ENCODE results near the gene C4orf46. TPM values are rescaled to one million over a fixed set of nuclear protein-coding genes. Genes with fewer than 3 reads are reported as not detected.

C4orf46 gene
- polyA plus RNA-seq, 4 donors = 18.1 to 21.6 (median 20.6) TPM

- no peak for DNase-seq (ENCODE audit: low read depth in 4 of 4, low spot score in 2 of 4)
Observed at GRCh38 chr4:158657291-158657690, 14.4 kb downstream of the C4orf46 start.

GRCh38 chr4:158656439-158656838, 15.2 kb downstream of the C4orf46 start:
- DNase-seq (ENCODE audit: low read depth in 4 of 4, low spot score in 2 of 4) = no peak

DNA sequence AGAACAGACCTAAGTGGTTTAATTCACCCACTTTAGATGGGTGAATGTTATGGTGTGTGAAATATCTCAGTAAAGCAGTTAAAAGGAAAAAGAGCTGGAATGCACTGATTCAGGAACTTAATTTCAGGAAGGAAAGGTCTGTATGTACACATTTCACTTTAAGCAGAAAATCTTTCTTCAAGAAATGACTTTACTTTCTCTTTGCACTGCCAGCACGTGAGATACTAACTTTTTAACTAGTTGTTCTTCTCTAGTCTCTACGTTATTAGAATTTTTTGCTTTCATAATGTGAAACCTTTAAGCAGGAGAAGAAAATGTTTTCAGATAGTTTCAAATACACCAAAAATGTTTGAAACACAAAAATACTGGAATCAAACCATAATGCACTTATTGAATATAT, 18.8 kb downstream of the C4orf46 start:
- no peak for DNase-seq (ENCODE audit: low read depth in 4 of 4, low spot score in 2 of 4)

DNA sequence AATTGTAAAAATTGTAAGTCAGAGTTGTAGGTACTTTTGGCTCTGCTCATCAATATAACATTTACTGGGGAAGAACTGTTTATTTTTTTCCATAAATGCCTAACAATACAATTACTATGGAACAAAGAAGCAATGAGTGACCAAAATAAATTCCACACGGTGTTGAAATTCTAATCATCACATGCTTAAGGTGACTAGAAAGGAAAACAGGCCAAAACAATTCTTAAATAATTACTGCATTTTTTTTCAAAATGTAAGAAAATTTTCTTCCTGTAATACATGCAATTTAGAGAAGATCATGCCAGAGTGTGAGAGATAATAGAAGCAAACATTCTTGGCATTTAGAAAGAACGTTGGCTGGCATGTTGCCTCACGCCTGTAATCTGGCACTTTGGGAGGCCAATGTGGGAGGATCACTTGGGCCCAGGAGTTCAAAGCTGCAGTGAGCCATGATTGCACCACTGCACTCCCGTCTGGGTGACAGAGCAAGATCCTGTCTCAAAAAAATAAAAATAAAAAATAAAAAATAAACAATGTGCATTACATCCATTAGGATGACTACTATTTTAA, 22.5 kb downstream of the C4orf46 start:
- DNase-seq (ENCODE audit: low read depth in 4 of 4, low spot score in 2 of 4) = no peak

- no peak for DNase-seq (ENCODE audit: low read depth in 4 of 4, low spot score in 2 of 4)
Observed at GRCh38 chr4:158644760-158645159, 26.9 kb downstream of the C4orf46 start.

DNA sequence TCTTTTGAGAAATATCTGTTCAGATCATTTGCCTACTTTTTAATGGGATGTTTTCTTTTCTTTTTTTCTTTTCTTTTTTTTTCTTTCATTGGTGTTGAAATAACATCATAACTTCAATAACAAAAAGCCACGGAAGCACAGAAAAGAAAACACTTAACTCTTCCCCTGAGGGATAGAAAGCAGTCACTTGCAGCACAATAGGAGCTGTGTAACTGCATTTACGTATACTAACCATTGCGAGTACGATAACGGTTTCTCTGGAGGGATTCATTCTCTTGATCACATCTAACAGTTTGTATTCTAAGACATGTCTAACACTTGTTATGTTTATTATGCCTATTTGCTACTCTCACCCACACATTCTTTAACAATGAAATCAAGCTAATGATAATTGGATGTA, 27.3 kb downstream of the C4orf46 start:
- no peak for DNase-seq (ENCODE audit: low read depth in 4 of 4, low spot score in 2 of 4)

DNA sequence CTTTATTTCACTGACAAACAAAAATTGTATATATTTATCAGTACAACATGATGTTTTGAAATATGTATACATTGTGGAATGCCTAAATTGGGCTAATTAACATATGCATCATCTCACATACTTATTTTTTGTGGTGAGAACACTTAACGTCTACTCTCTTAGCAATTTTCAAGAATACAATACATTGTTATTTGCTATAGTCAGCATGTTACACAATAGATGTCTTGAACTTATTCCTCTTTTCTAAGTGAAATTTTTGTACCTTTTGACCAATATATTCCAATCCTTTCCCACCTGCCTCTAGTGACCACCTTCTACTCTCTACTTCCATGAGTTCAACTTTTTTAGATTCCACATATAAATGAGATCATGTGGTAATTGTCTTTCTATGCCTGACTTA, 35.1 kb downstream of the C4orf46 start:
- DNase-seq (ENCODE audit: low read depth in 4 of 4, low spot score in 2 of 4) = no peak

- DNase-seq (ENCODE audit: low read depth in 4 of 4, low spot score in 2 of 4) = no peak
Observed at GRCh38 chr4:158630893-158631292, 40.8 kb downstream of the C4orf46 start.

GRCh38 chr4:158625544-158625943, 46.1 kb downstream of the C4orf46 start:
- DNase-seq (ENCODE audit: low read depth in 4 of 4, low spot score in 2 of 4) = no peak

- peak in 3 of 4 donors; percentile 9 to 23 (median 23) for DNase-seq (ENCODE audit: low read depth in 4 of 4, low spot score in 2 of 4)
Observed at GRCh38 chr4:158624889-158625478, 46.7 kb downstream of the C4orf46 start.

DNA sequence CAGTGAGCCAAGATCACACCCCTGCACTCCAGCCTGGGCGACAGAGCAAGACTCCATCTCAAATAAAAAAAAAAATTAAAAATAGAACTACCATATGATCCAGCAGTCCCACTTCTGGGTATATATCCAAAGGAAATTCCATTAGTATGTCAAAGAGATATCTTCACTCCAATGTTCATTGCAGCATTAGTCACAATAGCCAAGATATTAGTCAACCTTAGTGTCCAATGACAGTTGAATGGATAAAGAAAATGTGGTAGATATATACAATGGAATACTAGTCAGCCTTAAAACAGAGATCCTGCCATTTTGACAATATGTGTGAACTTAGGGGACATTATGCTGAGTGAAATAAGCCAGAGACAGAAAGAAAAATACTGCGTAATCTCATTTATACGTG, 49.4 kb downstream of the C4orf46 start:
- DNase-seq (ENCODE audit: low read depth in 4 of 4, low spot score in 2 of 4) = no peak

GRCh38 chr4:158621729-158622128, 50.0 kb downstream of the C4orf46 start:
- DNase-seq (ENCODE audit: low read depth in 4 of 4, low spot score in 2 of 4) = no peak

DNA sequence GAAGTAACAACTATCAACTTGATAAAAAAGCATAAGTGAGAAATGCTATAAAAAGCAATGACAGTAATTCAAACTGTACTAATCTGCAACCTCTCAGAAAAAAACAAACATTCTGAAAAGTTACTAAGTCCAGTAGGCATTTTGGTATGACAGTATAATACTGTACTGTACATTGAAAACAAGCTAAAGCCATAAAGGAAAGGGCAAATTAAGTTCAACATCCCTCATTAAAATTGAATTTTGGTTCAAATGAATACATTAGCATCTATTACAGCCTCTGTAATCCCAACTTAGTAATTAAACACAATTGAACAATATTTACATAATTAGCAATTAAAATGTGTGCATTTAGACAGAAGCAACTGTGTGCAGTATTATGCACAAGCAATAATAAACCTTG, 53.7 kb downstream of the C4orf46 start:
- DNase-seq (ENCODE audit: low read depth in 4 of 4, low spot score in 2 of 4) = no peak

Other genes with a start within 250 kb of the C4orf46 start
- under 1 TPM; 0.32 to 0.44 (median 0.36) TPM for gene RXFP1, start 150.0 kb downstream of the C4orf46 start, polyA plus RNA-seq (ENCODE audit: insufficient read length in 4 of 4)
- 10 to 100 TPM; 23.2 to 40.8 (median 31.9) TPM for gene ETFDH, start 409 bp upstream of the C4orf46 start, polyA plus RNA-seq (ENCODE audit: insufficient read length in 4 of 4)
- 10 to 100 TPM; 54.5 to 81.2 (median 68.0) TPM for gene PPID, start 51.5 kb upstream of the C4orf46 start, polyA plus RNA-seq (ENCODE audit: insufficient read length in 4 of 4)
- 10 to 100 TPM; 43.9 to 49.2 (median 46.0) TPM for gene FNIP2, start 97.1 kb upstream of the C4orf46 start, polyA plus RNA-seq (ENCODE audit: insufficient read length in 4 of 4)